Measurements from ENCODE around the gene COX4I1.

- TF ChIP-seq POLR2A (IDR thresholded peaks at IDR 0.05) = no peak
- no peak for TF ChIP-seq CTCF (IDR thresholded peaks at IDR 0.05)
These were observed 56.6 kb downstream of the COX4I1 start for GRCh38 chr16:85856079-85856478.
